ENCODE data around the gene ROBO2. TPM values are rescaled to one million over a fixed set of nuclear protein-coding genes. Genes with fewer than 3 reads are reported as not detected.

The ROBO2 gene, protein sequence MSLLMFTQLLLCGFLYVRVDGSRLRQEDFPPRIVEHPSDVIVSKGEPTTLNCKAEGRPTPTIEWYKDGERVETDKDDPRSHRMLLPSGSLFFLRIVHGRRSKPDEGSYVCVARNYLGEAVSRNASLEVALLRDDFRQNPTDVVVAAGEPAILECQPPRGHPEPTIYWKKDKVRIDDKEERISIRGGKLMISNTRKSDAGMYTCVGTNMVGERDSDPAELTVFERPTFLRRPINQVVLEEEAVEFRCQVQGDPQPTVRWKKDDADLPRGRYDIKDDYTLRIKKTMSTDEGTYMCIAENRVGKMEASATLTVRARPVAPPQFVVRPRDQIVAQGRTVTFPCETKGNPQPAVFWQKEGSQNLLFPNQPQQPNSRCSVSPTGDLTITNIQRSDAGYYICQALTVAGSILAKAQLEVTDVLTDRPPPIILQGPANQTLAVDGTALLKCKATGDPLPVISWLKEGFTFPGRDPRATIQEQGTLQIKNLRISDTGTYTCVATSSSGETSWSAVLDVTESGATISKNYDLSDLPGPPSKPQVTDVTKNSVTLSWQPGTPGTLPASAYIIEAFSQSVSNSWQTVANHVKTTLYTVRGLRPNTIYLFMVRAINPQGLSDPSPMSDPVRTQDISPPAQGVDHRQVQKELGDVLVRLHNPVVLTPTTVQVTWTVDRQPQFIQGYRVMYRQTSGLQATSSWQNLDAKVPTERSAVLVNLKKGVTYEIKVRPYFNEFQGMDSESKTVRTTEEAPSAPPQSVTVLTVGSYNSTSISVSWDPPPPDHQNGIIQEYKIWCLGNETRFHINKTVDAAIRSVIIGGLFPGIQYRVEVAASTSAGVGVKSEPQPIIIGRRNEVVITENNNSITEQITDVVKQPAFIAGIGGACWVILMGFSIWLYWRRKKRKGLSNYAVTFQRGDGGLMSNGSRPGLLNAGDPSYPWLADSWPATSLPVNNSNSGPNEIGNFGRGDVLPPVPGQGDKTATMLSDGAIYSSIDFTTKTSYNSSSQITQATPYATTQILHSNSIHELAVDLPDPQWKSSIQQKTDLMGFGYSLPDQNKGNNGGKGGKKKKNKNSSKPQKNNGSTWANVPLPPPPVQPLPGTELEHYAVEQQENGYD (N-terminal part only)
- 0.13 TPM in 1 of 2 replicates, not detected in the other for total RNA-seq

DNA sequence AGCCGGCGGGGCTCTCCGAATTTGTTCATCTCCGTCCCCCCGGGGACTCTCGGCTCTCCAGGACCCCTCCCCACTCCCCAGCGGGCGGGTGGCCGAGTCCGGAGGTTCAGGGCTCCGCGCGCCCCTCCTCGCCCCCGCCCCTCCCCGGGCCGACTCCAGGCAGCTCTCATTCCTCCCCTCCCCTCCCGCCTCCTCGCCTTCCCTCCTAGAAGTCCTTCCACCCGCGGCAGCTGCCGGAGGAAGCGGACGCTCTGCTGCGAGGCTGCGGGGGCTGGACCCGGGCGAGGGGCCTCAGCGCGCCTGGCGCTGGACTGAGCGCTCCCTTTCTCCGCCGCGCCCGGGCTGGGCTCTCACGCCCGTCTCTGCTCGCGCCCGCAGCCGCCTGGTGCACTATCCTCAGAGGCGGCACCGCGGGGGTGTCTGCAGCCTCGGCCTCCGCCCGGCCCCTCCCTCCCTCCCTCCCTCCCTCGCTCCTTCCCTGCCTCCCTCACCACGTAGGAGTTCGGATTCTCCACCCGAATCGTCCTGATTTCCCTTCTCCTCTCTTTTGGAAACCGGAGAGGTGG is at the start of gene ROBO2:
Gene ROBO2 (plus strand): TSS at position 494 of the 566 bp plus-strand sequence. CDS start 687 bp downstream, outside the sequence.

